Right ventricle myocardium inferior (tissue), 1 donor: Measurements from ENCODE around the gene DDX20. TPM values are rescaled to one million over a fixed set of nuclear protein-coding genes. Genes with fewer than 3 reads are reported as not detected.
"Not testable (repeated sequence)": the region's sequence is repeated elsewhere in the genome, so short reads cannot be mapped to it uniquely, and the experiment has no call there.

Source experiments
- ATAC-seq: fragments of 200-7000 bp; cut with Tn5 transposase; one replicate; pipeline ENCODE4 v1.9.1; 2020; ENCODE audit warnings: mild to moderate bottlenecking, moderate library complexity
- DNase-seq: peaks from one replicate; pipeline ENCODE4 v3.0.0; 2021; ENCODE audit errors: missing footprints
- intact Hi-C: fragments of 100-400 bp; cut with DNase I; formaldehyde crosslinking; loops from one replicate; pipeline ENCODE4 v1.11.0; 2022
- total RNA-seq: library from RNA; stranded (reverse); fragmentation: NEBNext Ultra II Directional; extraction: Animal tissue kit (Norgen Biotek cat#: 25700); gene quantifications from one replicate; pipeline ENCODE4 v1.2.1, GENCODE V29; 2021
- donor health status: DM: no; HTN: yes; CAD: no; lungs with severe emphysema.

The DDX20 gene
- total RNA-seq, 1 donor from 2014 or later: 6.6 TPM

GRCh38 chr1:111770916-111771315 is 15.2 kb downstream of the DDX20 start:
- DNase-seq (no peak), ATAC-seq (no peak)
- intact Hi-C loops: no loop called here

- intact Hi-C loops: no loop called here
- no peak for DNase-seq
- ATAC-seq: no peak
These were observed 20.3 kb downstream of the DDX20 start for GRCh38 chr1:111775966-111776365.

GRCh38 chr1:111776391-111776790 is 20.7 kb downstream of the DDX20 start:
- ATAC-seq (no peak), DNase-seq (no peak)
- intact Hi-C loops: no loop called here

- intact Hi-C loops: no loop called here
These were observed 21.2 kb downstream of the DDX20 start for GRCh38 chr1:111776861-111777260.

GRCh38 chr1:111777301-111777700 is 21.6 kb downstream of the DDX20 start:
- no peak for ATAC-seq
- intact Hi-C loops: no loop called here
- no peak for DNase-seq

More at GRCh38 chr1:111776861-111777260, 21.2 kb downstream of the DDX20 start:
- ATAC-seq (no peak), DNase-seq (no peak)

- intact Hi-C loops: no loop called here
- no peak for DNase-seq
These were observed 22.4 kb downstream of the DDX20 start for GRCh38 chr1:111778066-111778465.

GRCh38 chr1:111778541-111779051 is 22.9 kb downstream of the DDX20 start:
- DNase-seq: no peak
- ATAC-seq: no peak

More at GRCh38 chr1:111778066-111778465, 22.4 kb downstream of the DDX20 start:
- no peak for ATAC-seq

GRCh38 chr1:111779546-111779945 is 23.8 kb downstream of the DDX20 start:
- ATAC-seq: no peak
- intact Hi-C loops: no loop called here
- DNase-seq: no peak

More at GRCh38 chr1:111778541-111779051, 22.9 kb downstream of the DDX20 start:
- intact Hi-C loops: no loop called here

- no peak for ATAC-seq
- no peak for DNase-seq
- intact Hi-C loops: no loop called here
These were observed 28.7 kb downstream of the DDX20 start for GRCh38 chr1:111784273-111784901.

GRCh38 chr1:111786669-111787207 is 31.0 kb downstream of the DDX20 start:
- intact Hi-C loops: loop anchor here (5.0 kb wide), 1 partner anchor 206 kb away; no protein-coding TSS in a partner anchor
- ATAC-seq: no peak

GRCh38 chr1:111789142-111789541 is 33.4 kb downstream of the DDX20 start:
- intact Hi-C loops: loop anchor here (5.0 kb wide), 1 partner anchor 203 kb away; no protein-coding TSS in a partner anchor
- DNase-seq (no peak), ATAC-seq (peak; percentile 24)

More at GRCh38 chr1:111786669-111787207, 31.0 kb downstream of the DDX20 start:
- no peak for DNase-seq

- intact Hi-C loops: loop anchor here (5.0 kb wide), 2 partner anchors 203 to 548 kb away; no protein-coding TSS in a partner anchor
- DNase-seq: no peak
These were observed 34.1 kb downstream of the DDX20 start for GRCh38 chr1:111789666-111790316.

GRCh38 chr1:111791776-111792175 is 36.1 kb downstream of the DDX20 start:
- ATAC-seq: no peak
- intact Hi-C loops: loop anchor here (5.0 kb wide), 1 partner anchor 546 kb away; no protein-coding TSS in a partner anchor

More at GRCh38 chr1:111789666-111790316, 34.1 kb downstream of the DDX20 start:
- ATAC-seq: peak; percentile 85

GRCh38 chr1:111792249-111792648 is 36.5 kb downstream of the DDX20 start:
- no peak for DNase-seq
- no peak for ATAC-seq
- intact Hi-C loops: loop anchor here (5.0 kb wide), 1 partner anchor 545 kb away; no protein-coding TSS in a partner anchor

More at GRCh38 chr1:111791776-111792175, 36.1 kb downstream of the DDX20 start:
- no peak for DNase-seq

GRCh38 chr1:111793923-111794322 is 38.2 kb downstream of the DDX20 start:
- no peak for ATAC-seq
- no peak for DNase-seq
- intact Hi-C loops: loop anchor here (5.0 kb wide), 1 partner anchor 543 kb away; no protein-coding TSS in a partner anchor

- intact Hi-C loops: no loop called here
These were observed 39.7 kb downstream of the DDX20 start for GRCh38 chr1:111795401-111795800.

GRCh38 chr1:111798580-111798979 is 42.9 kb downstream of the DDX20 start:
- DNase-seq (no peak), ATAC-seq (no peak)
- intact Hi-C loops: no loop called here

More at GRCh38 chr1:111795401-111795800, 39.7 kb downstream of the DDX20 start:
- DNase-seq (no peak), ATAC-seq (no peak)

GRCh38 chr1:111799722-111800121 is 44.0 kb downstream of the DDX20 start:
- DNase-seq, ATAC-seq: not testable (repeated sequence)
- intact Hi-C loops: loop anchor here (5.0 kb wide), 3 partner anchors 78 to 343 kb away; no protein-coding TSS in a partner anchor
